HG03135 (cell line): Measurements from ENCODE around the gene GOLGA6B.
A peak's percentile ranks its signal among the peaks of the same experiment; 100 is the strongest.
"Not testable (repeated sequence)": the region's sequence is repeated elsewhere in the genome, so short reads cannot be mapped to it uniquely, and the experiment has no call there.

ENCODE experiments used
- ATAC-seq: cut with Tn5 transposase; IDR thresholded peaks from one replicate; pipeline ENCODE4 v1.9.1; 2021; ENCODE audit warnings: mild to moderate bottlenecking, moderate library complexity; ENCODE audit not compliant: unreplicated experiment

The GOLGA6B gene

GRCh38 chr15:72665706-72666105, 11.2 kb downstream of the GOLGA6B start:
- not testable (repeated sequence) for ATAC-seq

- not testable (repeated sequence) for ATAC-seq
Observed at GRCh38 chr15:72669803-72670202, 15.3 kb downstream of the GOLGA6B start.

- ATAC-seq = peak; percentile 92
Observed at GRCh38 chr15:72670656-72671352, 16.3 kb downstream of the GOLGA6B start.

- no peak for ATAC-seq
Observed at GRCh38 chr15:72671525-72671924, 17.0 kb downstream of the GOLGA6B start.

- ATAC-seq = no peak
Observed at GRCh38 chr15:72676838-72677237, 22.3 kb downstream of the GOLGA6B start.

GRCh38 chr15:72680931-72681330, 26.4 kb downstream of the GOLGA6B start:
- ATAC-seq = no peak

GRCh38 chr15:72682772-72683171, 28.3 kb downstream of the GOLGA6B start:
- no peak for ATAC-seq

- ATAC-seq = no peak
Observed at GRCh38 chr15:72685301-72685924, 30.9 kb downstream of the GOLGA6B start.

GRCh38 chr15:72685925-72686794, 31.7 kb downstream of the GOLGA6B start, which contains the start of the genes BBS4 and HIGD2B:
BBS4 (plus strand) TSS chr15:72686207; CDS start chr15:72686228, 21 bp downstream.
HIGD2B (minus strand) TSS chr15:72686182; CDS start chr15:72676374, 9,808 bp downstream.
- peak; percentile 94 for ATAC-seq

GRCh38 chr15:72688697-72689096, 34.2 kb downstream of the GOLGA6B start:
- ATAC-seq = no peak

GRCh38 chr15:72690938-72691337, 36.4 kb downstream of the GOLGA6B start:
- ATAC-seq = no peak

- no peak for ATAC-seq
Observed at GRCh38 chr15:72698938-72699337, 44.4 kb downstream of the GOLGA6B start.

GRCh38 chr15:72700076-72700475, 45.6 kb downstream of the GOLGA6B start:
- ATAC-seq = no peak

- ATAC-seq = no peak
Observed at GRCh38 chr15:72706266-72706665, 51.8 kb downstream of the GOLGA6B start.

GRCh38 chr15:72708551-72709303, 54.2 kb downstream of the GOLGA6B start:
- not testable (repeated sequence) for ATAC-seq
